ENCODE measurements around the gene RNF222.
"Not testable (repeated sequence)": the region's sequence is repeated elsewhere in the genome, so short reads cannot be mapped to it uniquely, and the experiment has no call there.

RNF222 gene

GRCh38 chr17:8377422-8377821 lies 20.2 kb downstream of the RNF222 start:
- no peak for DNase-seq

GRCh38 chr17:8376271-8377067 lies 21.2 kb downstream of the RNF222 start, which contains the start of gene KRABD2:
Gene KRABD2 (minus strand): TSS chr17:8376704.
- peak; percentile 93 to 95 for DNase-seq

GRCh38 chr17:8375738-8376259 lies 21.8 kb downstream of the RNF222 start:
- DNase-seq = no peak

- DNase-seq = not testable (repeated sequence)
Observed at GRCh38 chr17:8373856-8374255, 23.8 kb downstream of the RNF222 start.

GRCh38 chr17:8372422-8372821 lies 25.2 kb downstream of the RNF222 start:
- DNase-seq = no peak

GRCh38 chr17:8371786-8372185 lies 25.8 kb downstream of the RNF222 start:
- no peak for DNase-seq

- DNase-seq = no peak
Observed at GRCh38 chr17:8369944-8370343, 27.7 kb downstream of the RNF222 start.

GRCh38 chr17:8368193-8368592 lies 29.4 kb downstream of the RNF222 start:
- DNase-seq = no peak

GRCh38 chr17:8366231-8366630 lies 31.4 kb downstream of the RNF222 start:
- no peak for DNase-seq

- no peak for DNase-seq
Observed at GRCh38 chr17:8365143-8365542, 32.5 kb downstream of the RNF222 start.

GRCh38 chr17:8362651-8363332 lies 34.8 kb downstream of the RNF222 start:
- DNase-seq = no peak

- no peak for DNase-seq
Observed at GRCh38 chr17:8360751-8361150, 36.9 kb downstream of the RNF222 start.

GRCh38 chr17:8360260-8360659 lies 37.4 kb downstream of the RNF222 start:
- DNase-seq = no peak

- DNase-seq = no peak
Observed at GRCh38 chr17:8359769-8360168, 37.9 kb downstream of the RNF222 start.

GRCh38 chr17:8357910-8358309 lies 39.7 kb downstream of the RNF222 start:
- no peak for DNase-seq

GRCh38 chr17:8354236-8354635 lies 43.4 kb downstream of the RNF222 start:
- no peak for DNase-seq

GRCh38 chr17:8353736-8354135 lies 43.9 kb downstream of the RNF222 start:
- DNase-seq = no peak

- no peak for DNase-seq
Observed at GRCh38 chr17:8350339-8350738, 47.3 kb downstream of the RNF222 start.

- not testable (repeated sequence) for DNase-seq
Observed at GRCh38 chr17:8347001-8347400, 50.6 kb downstream of the RNF222 start.

- no peak for DNase-seq
Observed at GRCh38 chr17:8345951-8346665, 51.5 kb downstream of the RNF222 start.

GRCh38 chr17:8345052-8345690 lies 52.5 kb downstream of the RNF222 start:
- no peak for DNase-seq

- DNase-seq = no peak
Observed at GRCh38 chr17:8341456-8341855, 56.2 kb downstream of the RNF222 start.
